Measurements from ENCODE around the gene SLC25A19.

The SLC25A19 gene

GRCh38 chr17:75249564-75249963 is 39.7 kb downstream of the SLC25A19 start:
- H3K4me3 ChIP-seq (ENCODE audit: low read depth, low read length), result no peak overlapping the region
- no peak for DNase-seq (ENCODE audit: low read depth)
- no peak for TF ChIP-seq CTCF (IDR thresholded peaks at IDR 0.05; ENCODE audit: control insufficient read depth, extremely low read depth, insufficient read depth)

GRCh38 chr17:75246404-75246803 is 42.8 kb downstream of the SLC25A19 start:
- no peak for DNase-seq (ENCODE audit: low read depth)
- TF ChIP-seq CTCF (IDR thresholded peaks at IDR 0.05; ENCODE audit: control insufficient read depth, extremely low read depth, insufficient read depth), result no peak
- H3K4me3 ChIP-seq (ENCODE audit: low read depth, low read length), result no peak overlapping the region

GRCh38 chr17:75245011-75245410 is 44.2 kb downstream of the SLC25A19 start:
- TF ChIP-seq CTCF (IDR thresholded peaks at IDR 0.05; ENCODE audit: control insufficient read depth, extremely low read depth, insufficient read depth), result no peak
- no peak overlapping the region for H3K4me3 ChIP-seq (ENCODE audit: low read depth, low read length)
- DNase-seq (ENCODE audit: low read depth), result no peak

GRCh38 chr17:75244133-75244866 is 44.9 kb downstream of the SLC25A19 start:
- H3K4me3 ChIP-seq (ENCODE audit: low read depth, low read length), result no peak overlapping the region
- no peak for TF ChIP-seq CTCF (IDR thresholded peaks at IDR 0.05; ENCODE audit: control insufficient read depth, extremely low read depth, insufficient read depth)

GRCh38 chr17:75242461-75243042 is 46.7 kb downstream of the SLC25A19 start:
- H3K4me3 ChIP-seq (ENCODE audit: low read depth, low read length), result no peak overlapping the region
- no peak for DNase-seq (ENCODE audit: low read depth)
- TF ChIP-seq CTCF (IDR thresholded peaks at IDR 0.05; ENCODE audit: control insufficient read depth, extremely low read depth, insufficient read depth), result no peak

More at GRCh38 chr17:75244133-75244866, 44.9 kb downstream of the SLC25A19 start:
- no peak for DNase-seq (ENCODE audit: low read depth)

- H3K4me3 ChIP-seq (ENCODE audit: low read depth, low read length), result no peak overlapping the region
- no peak for DNase-seq (ENCODE audit: low read depth)
- TF ChIP-seq CTCF (IDR thresholded peaks at IDR 0.05; ENCODE audit: control insufficient read depth, extremely low read depth, insufficient read depth), result no peak
These were observed 47.2 kb downstream of the SLC25A19 start for GRCh38 chr17:75241996-75242460.

All from LNCaP clone FGC (cell line).